ENCODE data around the gene MDFIC.

DNA sequence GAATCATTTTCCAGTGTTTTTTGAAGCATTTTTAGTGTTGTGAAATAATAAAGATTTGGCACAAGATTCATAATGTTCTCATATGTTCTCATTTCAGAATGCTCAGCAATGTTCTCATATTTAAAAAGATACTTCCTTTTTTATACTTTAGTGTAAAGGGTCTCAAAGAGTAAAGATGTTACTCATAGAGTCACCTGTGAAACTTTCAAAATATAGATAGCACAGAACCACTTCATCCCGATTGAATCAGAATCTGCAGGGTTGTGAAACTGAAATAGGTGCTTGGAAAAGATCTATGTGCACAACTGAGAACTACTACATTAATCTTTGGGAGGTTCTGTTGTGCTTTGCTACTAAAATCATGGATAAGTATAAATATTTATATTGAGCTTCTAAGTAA, 144.7 kb downstream of the MDFIC start:
- TF ChIP-seq RXRA (IDR thresholded peaks at IDR 0.05; ENCODE audit: borderline replicate concordance, low read depth) (no peak), CTCF (IDR thresholded peaks at IDR 0.05) (no peak), RAD21 (IDR thresholded peaks at IDR 0.05; ENCODE audit: low read length) (no peak), MAX (IDR thresholded peaks at IDR 0.05; ENCODE audit: low read depth) (no peak), NRF1 (IDR thresholded peaks at IDR 0.05; ENCODE audit: low read depth, low read length) (no peak), FOXM1 (IDR thresholded peaks at IDR 0.05; ENCODE audit: low read depth) (no peak), REST (IDR thresholded peaks at IDR 0.05; ENCODE audit: low read depth, low read length) (no peak), FOXJ3 (CRISPR knock-in tag; IDR thresholded peaks at IDR 0.05) (no peak)
- TF ChIP-seq, protein P1, sequence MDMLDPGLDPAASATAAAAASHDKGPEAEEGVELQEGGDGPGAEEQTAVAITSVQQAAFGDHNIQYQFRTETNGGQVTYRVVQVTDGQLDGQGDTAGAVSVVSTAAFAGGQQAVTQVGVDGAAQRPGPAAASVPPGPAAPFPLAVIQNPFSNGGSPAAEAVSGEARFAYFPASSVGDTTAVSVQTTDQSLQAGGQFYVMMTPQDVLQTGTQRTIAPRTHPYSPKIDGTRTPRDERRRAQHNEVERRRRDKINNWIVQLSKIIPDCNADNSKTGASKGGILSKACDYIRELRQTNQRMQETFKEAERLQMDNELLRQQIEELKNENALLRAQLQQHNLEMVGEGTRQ (IDR thresholded peaks at IDR 0.05; ENCODE audit: borderline replicate concordance, low read depth, low read length): no peak
- TF ChIP-seq, protein P2, sequence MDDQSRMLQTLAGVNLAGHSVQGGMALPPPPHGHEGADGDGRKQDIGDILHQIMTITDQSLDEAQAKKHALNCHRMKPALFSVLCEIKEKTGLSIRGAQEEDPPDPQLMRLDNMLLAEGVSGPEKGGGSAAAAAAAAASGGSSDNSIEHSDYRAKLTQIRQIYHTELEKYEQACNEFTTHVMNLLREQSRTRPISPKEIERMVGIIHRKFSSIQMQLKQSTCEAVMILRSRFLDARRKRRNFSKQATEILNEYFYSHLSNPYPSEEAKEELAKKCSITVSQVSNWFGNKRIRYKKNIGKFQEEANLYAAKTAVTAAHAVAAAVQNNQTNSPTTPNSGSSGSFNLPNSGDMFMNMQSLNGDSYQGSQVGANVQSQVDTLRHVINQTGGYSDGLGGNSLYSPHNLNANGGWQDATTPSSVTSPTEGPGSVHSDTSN (IDR thresholded peaks at IDR 0.05): no peak
